Activated CD4-positive, alpha-beta memory T cell treated with anti-CD3 and anti-CD28 coated beads, Interleukin-2, amount 10 ng/mL, durations not matched to agents 7 days and 5 days (primary cell): ENCODE data around the gene RNGTT. TPM values are rescaled to one million over a fixed set of nuclear protein-coding genes. Genes with fewer than 3 reads are reported as not detected.

ENCODE experiments used
- CTCF ChIA-PET: fragments of 350-600 bp; sonication (Branson Sonifier 250); formaldehyde crosslinking; loops from one replicate; lab custom pipeline; 2021; ENCODE audit warnings: antibody characterized with exemption, inconsistent platforms; lab: Charles Lee
- POLR2A ChIA-PET: fragments of 350-600 bp; sonication (Branson Sonifier 250); formaldehyde crosslinking; loops from one replicate; lab custom pipeline; 2021; ENCODE audit warnings: antibody characterized with exemption; lab: Charles Lee
- DNase-seq: peaks from one replicate; pipeline ENCODE4 v3.0.0-alpha.2; 2020
- H3K27ac Mint-ChIP-seq: one replicate; pipeline ENCODE4 v1.8.0; 2021; ENCODE audit warnings: mild to moderate bottlenecking, mixed read lengths
- H3K27me3 Mint-ChIP-seq: one replicate; pipeline ENCODE4 v1.8.0; 2021; ENCODE audit warnings: mixed read lengths
- H3K36me3 Mint-ChIP-seq: one replicate; pipeline ENCODE4 v1.8.0; 2021; ENCODE audit warnings: low read depth, mixed read lengths
- H3K4me1 Mint-ChIP-seq: one replicate; pipeline ENCODE4 v1.8.0; 2021; ENCODE audit warnings: mixed read lengths
- H3K4me3 Mint-ChIP-seq: one replicate; pipeline ENCODE4 v1.8.0; 2021; ENCODE audit warnings: mild to moderate bottlenecking, mixed read lengths
- H3K9me3 Mint-ChIP-seq: one replicate; pipeline ENCODE4 v1.8.0; 2021; ENCODE audit warnings: mixed read lengths
- total RNA-seq, 2 experiments: library from RNA; stranded (reverse); gene quantifications; one replicate each; pipeline ENCODE4 v1.2.3, GENCODE V29; 2021

Gene RNGTT
- total RNA-seq, 2 experiments from 2014 or later = 18.6 TPM

GRCh38 chr6:88864359-88865054, 98.9 kb downstream of the RNGTT start:
- Mint-ChIP-seq H3K4me1 (peaks cover 20% of the 10 kb centered on the region), H3K27ac (no peak overlapping the region), H3K4me3 (no peak overlapping the region), H3K27me3 (no peaks in the 10 kb centered on the region), H3K9me3 (no peaks in the 10 kb centered on the region), H3K36me3 (peaks cover 20% of the 10 kb centered on the region)
- ChIA-PET CTCF (no interaction called here), POLR2A (no interaction called here)
- no peak for DNase-seq

- POLR2A ChIA-PET = no interaction called here
- no peak for DNase-seq
- Mint-ChIP-seq H3K9me3 (no peaks in the 10 kb centered on the region), H3K27ac (no peak overlapping the region), H3K4me1 (peaks cover 15% of the 10 kb centered on the region), H3K4me3 (no peak overlapping the region), H3K36me3 (peaks cover 14% of the 10 kb centered on the region), H3K27me3 (no peaks in the 10 kb centered on the region)
- CTCF ChIA-PET = no interaction called here
These were observed 103.1 kb downstream of the RNGTT start for GRCh38 chr6:88860310-88860709.

DNA sequence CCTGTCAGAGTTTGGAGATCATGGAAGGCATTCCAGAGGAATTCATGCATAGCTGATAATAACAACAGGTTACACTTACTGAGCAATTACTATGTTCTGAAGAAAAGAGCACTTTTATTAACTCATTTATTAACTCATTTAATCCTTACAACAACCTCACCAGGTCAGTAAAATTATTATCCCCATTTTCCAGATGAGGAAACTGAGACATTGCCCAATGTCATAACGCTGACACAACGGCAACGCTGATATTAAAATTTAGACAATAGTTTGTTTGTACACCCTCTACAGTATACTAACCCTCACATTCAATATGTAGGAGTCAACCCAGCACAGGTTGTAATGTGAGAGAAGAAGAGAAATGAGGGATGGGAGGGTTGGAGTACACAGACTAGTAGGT, 105.0 kb downstream of the RNGTT start:
- Mint-ChIP-seq H3K4me3 (no peak overlapping the region), H3K27ac (no peak overlapping the region), H3K4me1 (peaks cover 5% of the 10 kb centered on the region), H3K27me3 (no peaks in the 10 kb centered on the region), H3K9me3 (no peaks in the 10 kb centered on the region), H3K36me3 (peaks cover 11% of the 10 kb centered on the region)
- ChIA-PET CTCF (interaction anchor here (1.6 kb wide), 1 partner anchor 12 kb away, joined by 6 read pairs; no protein-coding TSS in a partner anchor), POLR2A (no interaction called here)
- no peak for DNase-seq

DNA sequence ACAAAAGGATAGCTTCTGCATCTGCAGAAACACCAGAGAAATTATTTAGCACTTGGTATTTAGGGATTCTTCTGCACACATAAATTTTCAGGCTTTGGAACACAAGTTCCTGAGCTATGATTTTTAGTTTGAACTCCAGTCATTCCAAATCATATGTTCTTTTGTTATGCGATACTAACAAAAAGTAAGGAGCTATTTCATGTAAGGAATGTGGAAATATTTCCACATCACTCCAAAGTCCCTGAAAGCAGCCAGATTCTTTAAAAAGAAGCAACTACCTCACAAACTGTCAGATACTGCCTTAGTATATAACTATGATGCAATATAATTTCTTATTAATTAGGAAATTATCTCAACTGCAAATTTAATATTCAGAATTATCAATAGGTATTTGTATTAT, 106.9 kb downstream of the RNGTT start:
- DNase-seq = no peak
- Mint-ChIP-seq H3K27ac (no peak overlapping the region), H3K4me1 (peaks cover 5% of the 10 kb centered on the region), H3K36me3 (peaks cover 5% of the 10 kb centered on the region), H3K4me3 (no peak overlapping the region), H3K27me3 (no peaks in the 10 kb centered on the region), H3K9me3 (no peaks in the 10 kb centered on the region)
- ChIA-PET POLR2A (no interaction called here), CTCF (interaction anchor here (1.3 kb wide), 1 partner anchor 77 kb away, joined by 3 read pairs; no protein-coding TSS in a partner anchor)

DNA sequence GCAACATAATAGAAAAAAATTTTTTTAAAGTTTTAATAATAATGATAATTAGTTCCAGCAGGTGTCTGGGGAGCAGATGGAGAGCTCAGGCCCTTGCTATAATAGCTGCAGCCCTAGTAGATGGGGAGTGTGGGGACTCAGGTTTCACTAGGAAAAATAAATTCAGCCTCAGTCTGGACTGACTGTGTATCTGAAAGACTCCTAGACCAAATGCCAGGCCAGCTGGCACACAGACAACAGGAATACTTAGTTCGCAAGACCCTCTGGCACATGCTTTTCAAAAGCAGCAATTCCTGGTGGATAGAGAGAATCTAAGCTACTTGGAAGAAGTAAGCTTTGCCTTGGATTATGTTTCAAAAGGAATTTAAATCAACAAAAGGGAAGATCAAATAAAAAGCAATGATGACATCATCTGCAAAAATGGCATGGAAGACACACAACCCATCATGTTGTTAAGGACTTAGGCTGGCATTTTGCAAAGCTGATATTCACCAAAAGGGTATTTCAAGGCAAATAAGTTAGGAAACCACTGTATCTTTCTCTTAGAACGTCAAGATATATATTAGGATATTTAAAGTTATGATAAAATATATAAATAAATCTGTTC, 107.8 kb downstream of the RNGTT start:
- POLR2A ChIA-PET = no interaction called here
- peaks cover 5% of the 10 kb centered on the region for H3K4me1 Mint-ChIP-seq
- H3K4me3 Mint-ChIP-seq = no peak overlapping the region
- no peaks in the 10 kb centered on the region for H3K9me3 Mint-ChIP-seq
- no peaks in the 10 kb centered on the region for H3K27me3 Mint-ChIP-seq
- peaks cover 5% of the 10 kb centered on the region for H3K36me3 Mint-ChIP-seq
- no peak for DNase-seq
- CTCF ChIA-PET = interaction anchor here (1.3 kb wide), 1 partner anchor 76 kb away, joined by 3 read pairs; no protein-coding TSS in a partner anchor
- no peak overlapping the region for H3K27ac Mint-ChIP-seq

GRCh38 chr6:88852775-88853174, 110.6 kb downstream of the RNGTT start:
- Mint-ChIP-seq H3K27ac (no peak overlapping the region), H3K27me3 (no peaks in the 10 kb centered on the region), H3K4me1 (no peaks in the 10 kb centered on the region), H3K9me3 (no peaks in the 10 kb centered on the region), H3K36me3 (peaks cover 5% of the 10 kb centered on the region), H3K4me3 (no peak overlapping the region)
- ChIA-PET POLR2A (no interaction called here), CTCF (no interaction called here)
- no peak for DNase-seq

DNA sequence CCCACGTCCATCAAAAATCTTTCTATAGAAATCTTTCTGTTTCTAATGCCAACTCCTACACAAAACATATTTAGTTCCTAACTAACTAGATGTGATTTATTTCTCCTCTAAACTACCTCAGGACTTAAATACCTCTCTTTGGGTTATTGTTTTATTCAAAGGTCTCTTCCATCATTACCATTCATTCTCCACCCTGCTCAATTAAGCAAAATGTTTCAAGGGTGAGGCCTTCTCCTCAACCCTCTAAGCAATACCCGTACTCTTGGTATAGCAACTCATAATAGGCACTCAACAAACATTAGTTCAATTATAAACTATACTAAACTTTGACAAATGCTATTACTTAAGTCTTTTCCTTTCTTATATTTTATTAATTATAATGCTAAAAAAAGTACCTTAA, 111.4 kb downstream of the RNGTT start:
- Mint-ChIP-seq H3K4me3 (no peak overlapping the region), H3K27ac (no peak overlapping the region), H3K9me3 (no peaks in the 10 kb centered on the region), H3K27me3 (no peaks in the 10 kb centered on the region), H3K36me3 (peaks cover 5% of the 10 kb centered on the region), H3K4me1 (no peaks in the 10 kb centered on the region)
- DNase-seq = no peak
- POLR2A ChIA-PET = no interaction called here
- CTCF ChIA-PET = no interaction called here

- Mint-ChIP-seq H3K27me3 (no peaks in the 10 kb centered on the region), H3K27ac (no peak overlapping the region), H3K4me3 (no peak overlapping the region), H3K9me3 (no peaks in the 10 kb centered on the region), H3K4me1 (no peaks in the 10 kb centered on the region), H3K36me3 (peaks cover 11% of the 10 kb centered on the region)
- CTCF ChIA-PET = interaction anchor here (1.0 kb wide), 1 partner anchor 22 kb away, joined by 3 read pairs; no protein-coding TSS in a partner anchor
- POLR2A ChIA-PET = no interaction called here
- no peak for DNase-seq
These were observed 114.5 kb downstream of the RNGTT start for GRCh38 chr6:88848870-88849269.

DNA sequence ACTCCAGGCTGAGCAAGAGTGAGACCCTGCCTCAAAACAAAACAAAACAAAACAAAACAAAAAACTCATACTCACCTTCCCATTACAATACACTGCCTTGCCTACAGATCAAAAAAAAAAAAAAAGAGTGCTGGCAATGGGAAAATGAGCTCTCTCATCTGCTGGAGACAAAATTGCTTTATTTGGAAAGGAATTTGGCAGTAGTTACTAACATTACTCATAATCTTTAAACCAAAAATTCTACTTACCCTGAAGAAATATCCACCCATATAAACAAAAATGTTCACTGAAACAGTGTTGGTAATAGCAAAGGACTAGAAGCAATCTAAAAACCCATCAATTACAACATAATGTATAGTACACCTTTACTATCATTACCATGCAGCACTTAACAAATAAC, 120.4 kb downstream of the RNGTT start:
- no peak overlapping the region for H3K4me3 Mint-ChIP-seq

DNA sequence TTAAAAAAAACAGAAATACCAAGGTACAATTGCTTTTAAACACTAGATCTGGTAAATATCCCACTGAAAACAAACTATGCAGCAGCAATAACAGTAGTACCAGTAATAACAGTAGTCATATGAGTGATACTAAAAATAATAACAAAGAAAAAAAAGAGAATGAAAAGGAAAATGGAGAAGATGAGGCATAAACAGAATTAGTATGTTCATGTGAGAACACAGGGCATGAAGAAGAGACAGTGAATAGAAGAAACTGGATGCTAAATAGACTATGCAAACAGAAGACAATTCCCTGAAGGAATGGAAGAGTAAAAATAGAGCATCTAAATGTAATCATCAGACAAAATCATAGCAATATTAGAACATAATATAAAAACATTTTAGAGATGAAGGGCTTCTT, 121.1 kb downstream of the RNGTT start:
- DNase-seq = no peak
- POLR2A ChIA-PET = no interaction called here
- CTCF ChIA-PET = no interaction called here
- no peak overlapping the region for H3K27ac Mint-ChIP-seq
- H3K4me1 Mint-ChIP-seq = no peaks in the 10 kb centered on the region
- H3K4me3 Mint-ChIP-seq = no peak overlapping the region
- H3K36me3 Mint-ChIP-seq = peaks cover 46% of the 10 kb centered on the region
- peaks cover 8% of the 10 kb centered on the region for H3K9me3 Mint-ChIP-seq
- H3K27me3 Mint-ChIP-seq = no peaks in the 10 kb centered on the region

More for the DNA sequence above, 120.4 kb downstream of the RNGTT start:
- ChIA-PET POLR2A (no interaction called here), CTCF (no interaction called here)
- no peak for DNase-seq
- Mint-ChIP-seq H3K27ac (no peak overlapping the region), H3K27me3 (no peaks in the 10 kb centered on the region), H3K4me1 (no peaks in the 10 kb centered on the region), H3K36me3 (peaks cover 42% of the 10 kb centered on the region), H3K9me3 (peaks cover 8% of the 10 kb centered on the region)

GRCh38 chr6:88840796-88841539, 122.5 kb downstream of the RNGTT start:
- CTCF ChIA-PET = no interaction called here
- no peak overlapping the region for H3K27ac Mint-ChIP-seq
- POLR2A ChIA-PET = no interaction called here
- H3K27me3 Mint-ChIP-seq = no peaks in the 10 kb centered on the region
- H3K4me1 Mint-ChIP-seq = no peaks in the 10 kb centered on the region
- H3K4me3 Mint-ChIP-seq = no peak overlapping the region
- H3K36me3 Mint-ChIP-seq = peaks cover 53% of the 10 kb centered on the region
- no peak for DNase-seq
- H3K9me3 Mint-ChIP-seq = peaks cover 11% of the 10 kb centered on the region

- Mint-ChIP-seq H3K27me3 (no peaks in the 10 kb centered on the region), H3K4me1 (no peaks in the 10 kb centered on the region), H3K9me3 (peaks cover 15% of the 10 kb centered on the region), H3K36me3 (peaks cover 57% of the 10 kb centered on the region), H3K27ac (no peak overlapping the region), H3K4me3 (no peak overlapping the region)
- POLR2A ChIA-PET = no interaction called here
- DNase-seq = no peak
- CTCF ChIA-PET = no interaction called here
These were observed 123.1 kb downstream of the RNGTT start for GRCh38 chr6:88840289-88840688.

GRCh38 chr6:88839280-88839679, 124.1 kb downstream of the RNGTT start:
- peaks cover 61% of the 10 kb centered on the region for H3K36me3 Mint-ChIP-seq
- H3K27me3 Mint-ChIP-seq = no peaks in the 10 kb centered on the region
- POLR2A ChIA-PET = no interaction called here
- no peak for DNase-seq
- H3K9me3 Mint-ChIP-seq = peaks cover 20% of the 10 kb centered on the region
- no peak overlapping the region for H3K4me3 Mint-ChIP-seq
- no peaks in the 10 kb centered on the region for H3K4me1 Mint-ChIP-seq
- no peak overlapping the region for H3K27ac Mint-ChIP-seq
- CTCF ChIA-PET = interaction anchor here (0.6 kb wide), 1 partner anchor 232 kb away, joined by 3 read pairs; no protein-coding TSS in a partner anchor
